ENCODE results near the gene SLC35G4. TPM values are rescaled to one million over a fixed set of nuclear protein-coding genes. Genes with fewer than 3 reads are reported as not detected.
"Not testable (repeated sequence)": the region's sequence is repeated elsewhere in the genome, so short reads cannot be mapped to it uniquely, and the experiment has no call there.

SLC35G4 gene
- polyA plus RNA-seq (2012; ENCODE audit: insufficient read length, low read depth) = not detected

- not testable (repeated sequence) for TF ChIP-seq SIN3A (IDR thresholded peaks at IDR 0.05; ENCODE audit: borderline replicate concordance, insufficient read depth, low read length); FOXP2 (optimal IDR thresholded peaks at IDR 0.05; ENCODE audit: borderline replicate concordance, extremely low read depth, extremely low read length, insufficient read depth); POLR2AphosphoS5 (IDR thresholded peaks at IDR 0.05; ENCODE audit: low read depth, low read length)
These were observed at the start of gene SLC35G4 for GRCh38 chr18:11609488-11609887. TSS of gene SLC35G4 (plus strand) at chr18:11609596. CDS start at chr18:11609596, 0 bp downstream.

GRCh38 chr18:11561293-11561692 lies 48.1 kb upstream of the SLC35G4 start:
- TF ChIP-seq SIN3A (IDR thresholded peaks at IDR 0.05; ENCODE audit: borderline replicate concordance, insufficient read depth, low read length) (no peak), FOXP2 (optimal IDR thresholded peaks at IDR 0.05; ENCODE audit: borderline replicate concordance, extremely low read depth, extremely low read length, insufficient read depth) (no peak), TAF1 (IDR thresholded peaks at IDR 0.05; ENCODE audit: borderline replicate concordance, insufficient read depth, low read length) (no peak), REST (IDR thresholded peaks at IDR 0.05; ENCODE audit: insufficient read depth in 1 of 2, low read depth in 2 of 2, low read length in 2 of 2) (no peak), POLR2AphosphoS5 (IDR thresholded peaks at IDR 0.05; ENCODE audit: low read depth, low read length) (no peak)

- TF ChIP-seq SIN3A (IDR thresholded peaks at IDR 0.05; ENCODE audit: borderline replicate concordance, insufficient read depth, low read length) (no peak), TAF1 (IDR thresholded peaks at IDR 0.05; ENCODE audit: borderline replicate concordance, insufficient read depth, low read length) (no peak), POLR2AphosphoS5 (IDR thresholded peaks at IDR 0.05; ENCODE audit: low read depth, low read length) (no peak), FOXP2 (optimal IDR thresholded peaks at IDR 0.05; ENCODE audit: borderline replicate concordance, extremely low read depth, extremely low read length, insufficient read depth) (no peak), REST (IDR thresholded peaks at IDR 0.05; ENCODE audit: insufficient read depth in 1 of 2, low read depth in 2 of 2, low read length in 2 of 2) (no peak)
These were observed 43.7 kb upstream of the SLC35G4 start for GRCh38 chr18:11565716-11566115.

GRCh38 chr18:11566236-11566965 lies 43.0 kb upstream of the SLC35G4 start:
- TF ChIP-seq FOXP2 (optimal IDR thresholded peaks at IDR 0.05; ENCODE audit: borderline replicate concordance, extremely low read depth, extremely low read length, insufficient read depth) = no peak
- no peak for TF ChIP-seq POLR2AphosphoS5 (IDR thresholded peaks at IDR 0.05; ENCODE audit: low read depth, low read length)
- no peak for TF ChIP-seq REST (IDR thresholded peaks at IDR 0.05; ENCODE audit: insufficient read depth in 1 of 2, low read depth in 2 of 2, low read length in 2 of 2)
- no peak for TF ChIP-seq TAF1 (IDR thresholded peaks at IDR 0.05; ENCODE audit: borderline replicate concordance, insufficient read depth, low read length)
- no peak for TF ChIP-seq SIN3A (IDR thresholded peaks at IDR 0.05; ENCODE audit: borderline replicate concordance, insufficient read depth, low read length)

- TF ChIP-seq TAF1 (IDR thresholded peaks at IDR 0.05; ENCODE audit: borderline replicate concordance, insufficient read depth, low read length) (no peak), REST (IDR thresholded peaks at IDR 0.05; ENCODE audit: insufficient read depth in 1 of 2, low read depth in 2 of 2, low read length in 2 of 2) (no peak), POLR2AphosphoS5 (IDR thresholded peaks at IDR 0.05; ENCODE audit: low read depth, low read length) (no peak), SIN3A (IDR thresholded peaks at IDR 0.05; ENCODE audit: borderline replicate concordance, insufficient read depth, low read length) (no peak)
These were observed 42.0 kb upstream of the SLC35G4 start for GRCh38 chr18:11567396-11567795.

Measured in PFSK-1 (cell line).